Measurements from ENCODE around the gene FAM83E. TPM values are rescaled to one million over a fixed set of nuclear protein-coding genes. Genes with fewer than 3 reads are reported as not detected.

Gene FAM83E
- total RNA-seq, 6 experiments from 2014 or later = 0.22 to 0.37 TPM; not detected in 4

DNA sequence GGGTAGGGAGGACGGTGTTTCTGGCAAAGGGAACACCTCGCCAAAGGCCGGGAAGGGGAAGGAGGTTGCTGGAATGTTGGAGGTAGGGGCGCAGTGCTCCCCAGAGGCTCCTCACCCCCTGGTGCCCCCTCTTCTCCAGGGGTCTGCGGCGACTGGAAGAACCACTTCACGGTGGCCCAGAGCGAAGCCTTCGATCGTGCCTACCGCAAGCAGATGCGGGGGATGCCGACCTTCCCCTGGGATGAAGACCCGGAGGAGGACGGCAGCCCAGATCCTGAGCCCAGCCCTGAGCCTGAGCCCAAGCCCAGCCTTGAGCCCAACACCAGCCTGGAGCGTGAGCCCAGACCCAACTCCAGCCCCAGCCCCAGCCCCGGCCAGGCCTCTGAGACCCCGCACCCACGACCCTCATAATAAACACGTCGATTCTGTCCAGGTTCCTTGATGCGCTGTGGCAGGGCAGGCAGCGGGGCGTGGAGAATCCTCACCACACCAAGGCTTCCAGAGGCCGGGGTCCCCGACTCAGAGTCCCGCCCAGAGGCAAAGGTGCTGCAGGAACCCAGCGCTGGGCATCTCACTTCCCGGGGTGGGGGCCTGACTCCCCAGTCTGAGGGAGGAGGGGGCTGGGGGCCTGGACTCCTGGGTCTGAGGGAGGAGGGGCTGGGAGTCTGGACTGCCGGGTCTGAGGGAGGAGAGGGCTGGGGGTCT is 15.7 kb downstream of the FAM83E start:
- Histone ChIP-seq H3K36me3 (no peaks in the 10 kb centered on the region), H3K9me3 (no peaks in the 10 kb centered on the region), H3K4me3 (no peak overlapping the region), H3K27ac (no peak overlapping the region), H3K4me1 (no peaks in the 10 kb centered on the region), H3K27me3 (no peaks in the 10 kb centered on the region)
- ATAC-seq = no peak
- DNase-seq = no peak
- 55% methylated on average over 4 of the region's 30 CpGs for WGBS (ENCODE audit: insufficient coverage, low coverage, low lambda C conversion rate, missing lambda C conversion rate)
- intact Hi-C loops (cut with DNase I) = loop anchor here in 1 of 2 donors (10.0 kb wide), 1 partner anchor 104 kb away; no protein-coding TSS in a partner anchor
- TF ChIP-seq, protein P1, sequence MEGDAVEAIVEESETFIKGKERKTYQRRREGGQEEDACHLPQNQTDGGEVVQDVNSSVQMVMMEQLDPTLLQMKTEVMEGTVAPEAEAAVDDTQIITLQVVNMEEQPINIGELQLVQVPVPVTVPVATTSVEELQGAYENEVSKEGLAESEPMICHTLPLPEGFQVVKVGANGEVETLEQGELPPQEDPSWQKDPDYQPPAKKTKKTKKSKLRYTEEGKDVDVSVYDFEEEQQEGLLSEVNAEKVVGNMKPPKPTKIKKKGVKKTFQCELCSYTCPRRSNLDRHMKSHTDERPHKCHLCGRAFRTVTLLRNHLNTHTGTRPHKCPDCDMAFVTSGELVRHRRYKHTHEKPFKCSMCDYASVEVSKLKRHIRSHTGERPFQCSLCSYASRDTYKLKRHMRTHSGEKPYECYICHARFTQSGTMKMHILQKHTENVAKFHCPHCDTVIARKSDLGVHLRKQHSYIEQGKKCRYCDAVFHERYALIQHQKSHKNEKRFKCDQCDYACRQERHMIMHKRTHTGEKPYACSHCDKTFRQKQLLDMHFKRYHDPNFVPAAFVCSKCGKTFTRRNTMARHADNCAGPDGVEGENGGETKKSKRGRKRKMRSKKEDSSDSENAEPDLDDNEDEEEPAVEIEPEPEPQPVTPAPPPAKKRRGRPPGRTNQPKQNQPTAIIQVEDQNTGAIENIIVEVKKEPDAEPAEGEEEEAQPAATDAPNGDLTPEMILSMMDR (IDR thresholded peaks at IDR 0.05) = no peak

DNA sequence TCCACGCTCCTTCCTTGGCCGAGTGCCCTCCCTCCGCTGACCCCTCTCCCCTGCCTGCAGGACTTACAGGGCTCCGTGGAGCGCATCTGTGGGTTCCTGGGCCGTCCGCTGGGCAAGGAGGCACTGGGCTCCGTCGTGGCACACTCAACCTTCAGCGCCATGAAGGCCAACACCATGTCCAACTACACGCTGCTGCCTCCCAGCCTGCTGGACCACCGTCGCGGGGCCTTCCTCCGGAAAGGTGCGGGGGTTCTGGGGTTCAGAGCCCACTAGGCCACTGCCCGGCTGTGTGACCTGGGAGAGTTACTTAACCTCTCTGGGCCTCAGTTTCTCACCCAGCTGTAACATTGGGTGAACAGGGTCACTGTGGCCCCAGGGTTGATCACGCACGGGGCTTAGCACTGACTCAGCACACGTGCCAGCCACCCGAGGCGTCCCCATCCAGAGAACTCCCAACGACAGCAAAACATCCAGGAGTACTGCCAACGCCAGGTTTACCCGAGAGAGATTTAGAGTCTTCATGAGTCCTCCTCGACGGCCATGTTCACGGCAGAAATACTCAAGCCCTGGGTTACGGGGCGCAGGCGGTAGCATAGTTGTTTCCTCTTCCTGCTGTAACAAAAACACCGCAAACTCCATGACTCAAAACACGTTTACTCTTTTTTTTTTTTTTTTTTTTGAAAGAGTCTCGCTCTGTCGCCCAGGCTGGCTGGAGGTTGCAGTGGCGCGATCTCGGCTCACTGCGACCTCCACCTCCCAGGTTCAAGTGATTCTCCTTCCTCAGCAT is 18.0 kb downstream of the FAM83E start:
- no peak overlapping the region for H3K4me3 ChIP-seq
- H3K27ac ChIP-seq = no peak overlapping the region
- ATAC-seq (no peak), DNase-seq (no peak)
- no peaks in the 10 kb centered on the region for H3K27me3 ChIP-seq
- no peaks in the 10 kb centered on the region for H3K36me3 ChIP-seq
- no peaks in the 10 kb centered on the region for H3K4me1 ChIP-seq
- intact Hi-C loops (cut with DNase I) = loop anchor here in 1 of 2 donors (10.0 kb wide), 1 partner anchor 102 kb away; no protein-coding TSS in a partner anchor
- WGBS (ENCODE audit: insufficient coverage, low coverage, low lambda C conversion rate, missing lambda C conversion rate) = 65% methylated on average over 18 of the region's 39 CpGs
- no peaks in the 10 kb centered on the region for H3K9me3 ChIP-seq
- TF ChIP-seq POLR2A (IDR thresholded peaks at IDR 0.05) = no peak
- TF ChIP-seq, protein P1 (IDR thresholded peaks at IDR 0.05) = no peak

DNA sequence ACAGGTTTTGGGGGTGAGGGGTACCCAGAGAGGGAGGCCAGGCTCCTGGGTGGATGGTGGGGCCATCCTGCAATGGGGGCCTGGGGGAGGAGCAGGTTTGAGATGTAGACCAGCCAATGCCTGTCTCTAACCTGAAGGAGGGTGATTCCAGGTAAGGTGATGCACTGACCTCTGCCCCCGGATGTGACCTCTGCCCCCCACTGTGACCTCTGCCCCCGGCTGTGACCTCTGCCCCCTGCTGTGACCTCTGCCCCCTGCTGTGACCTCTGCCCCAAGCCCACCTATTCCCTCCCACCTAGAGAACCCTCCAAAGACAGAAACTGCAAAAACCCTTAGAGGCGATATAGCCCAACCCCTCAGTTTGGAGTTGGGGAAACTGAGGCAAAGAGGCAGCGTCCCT is 18.6 kb downstream of the FAM83E start:
- Histone ChIP-seq H3K9me3 (no peaks in the 10 kb centered on the region), H3K27ac (no peak overlapping the region), H3K4me3 (no peak overlapping the region), H3K27me3 (no peaks in the 10 kb centered on the region), H3K4me1 (no peaks in the 10 kb centered on the region), H3K36me3 (no peaks in the 10 kb centered on the region)
- no peak for ATAC-seq
- 49% methylated on average over 2 of the region's 4 CpGs for WGBS (ENCODE audit: insufficient coverage, low coverage, low lambda C conversion rate, missing lambda C conversion rate)
- intact Hi-C loops (cut with DNase I) = loop anchor here in 1 of 2 donors (10.0 kb wide), 1 partner anchor 101 kb away; no protein-coding TSS in a partner anchor
- no peak for TF ChIP-seq POLR2A (IDR thresholded peaks at IDR 0.05)
- TF ChIP-seq, protein P1 (IDR thresholded peaks at IDR 0.05) = no peak
- DNase-seq = no peak

DNA sequence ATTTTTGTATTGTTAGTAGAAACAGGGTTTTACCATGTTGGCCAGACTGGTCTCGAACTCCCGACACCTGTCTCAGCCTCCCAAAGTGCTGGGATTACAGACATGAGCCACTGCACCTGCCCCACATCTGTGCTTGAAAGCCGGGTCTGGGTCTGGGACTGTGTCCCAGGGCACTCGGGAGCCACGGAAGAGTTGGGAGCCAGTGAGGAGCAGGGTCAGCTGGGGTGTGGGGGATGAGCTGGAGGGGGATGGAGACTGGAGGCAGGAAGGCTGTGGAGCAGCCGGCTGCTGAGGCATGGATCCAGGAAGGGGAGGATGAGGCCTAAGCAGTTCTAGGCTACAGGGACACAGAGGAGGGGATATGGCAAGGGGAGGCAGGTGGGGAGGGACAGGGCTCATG is 19.0 kb downstream of the FAM83E start:
- TF ChIP-seq, protein P1 (IDR thresholded peaks at IDR 0.05) = no peak
- no peak for TF ChIP-seq POLR2A (IDR thresholded peaks at IDR 0.05)
- H3K4me1 ChIP-seq = no peaks in the 10 kb centered on the region
- H3K27me3 ChIP-seq = no peaks in the 10 kb centered on the region
- no peaks in the 10 kb centered on the region for H3K9me3 ChIP-seq
- no peaks in the 10 kb centered on the region for H3K36me3 ChIP-seq
- intact Hi-C loops (cut with DNase I) = loop anchor here in 1 of 2 donors (10.0 kb wide), 1 partner anchor 101 kb away; no protein-coding TSS in a partner anchor
- no peak overlapping the region for H3K27ac ChIP-seq
- 70% methylated on average over 4 of the region's 6 CpGs for WGBS (ENCODE audit: insufficient coverage, low coverage, low lambda C conversion rate, missing lambda C conversion rate)
- H3K4me3 ChIP-seq = no peak overlapping the region
- ATAC-seq = no peak
- no peak for DNase-seq

Data from right lobe of liver (tissue), 6 donors.